ENCODE measurements around the gene STRIP2. TPM values are rescaled to one million over a fixed set of nuclear protein-coding genes. Genes with fewer than 3 reads are reported as not detected.

Gene STRIP2
- total RNA-seq, 3 donors from 2014 or later (not counting 1 experiment from before 2014, with no cell fraction given) = 1.7 to 2.3 (median 2.1) TPM

- Mint-ChIP-seq H3K27me3 (ENCODE audit: low read depth in 2 of 2) (no peaks in the 10 kb centered on the region), H3K27ac (no peak overlapping the region), H3K4me1 (no peaks in the 10 kb centered on the region), H3K36me3 (no peaks in the 10 kb centered on the region), H3K4me3 (no peak overlapping the region), H3K9me3 (no peaks in the 10 kb centered on the region)
- H3K36me3 ChIP-seq (ENCODE audit: control insufficient read depth, insufficient read depth, low read length) = no peaks in the 10 kb centered on the region
- TF ChIP-seq CTCF (IDR thresholded peaks at IDR 0.05) = no peak
- ATAC-seq (no peak), DNase-seq (no peak)
- no peak overlapping the region for H3K27ac ChIP-seq (ENCODE audit: low read length)
- WGBS (ENCODE audit: insufficient coverage) = 98% methylated on average over 2 of the region's 2 CpGs
- H3K4me3 ChIP-seq (ENCODE audit: low read length) = no peak overlapping the region
- no peaks in the 10 kb centered on the region for H3K27me3 ChIP-seq (ENCODE audit: control insufficient read depth, insufficient read depth, low read length)
- peaks cover 3% of the 10 kb centered on the region for H3K4me1 ChIP-seq (ENCODE audit: control insufficient read depth, insufficient read depth, low read length)
- intact Hi-C loops (cut with micrococcal nuclease) = no loop called here
- H3K9me3 ChIP-seq (ENCODE audit: control insufficient read depth, insufficient read depth, low read length) = no peaks in the 10 kb centered on the region
Measured at GRCh38 chr7:129461809-129462208, 27.6 kb downstream of the STRIP2 start.

- no peaks in the 10 kb centered on the region for H3K9me3 ChIP-seq (ENCODE audit: control insufficient read depth, insufficient read depth, low read length)
- no peak overlapping the region for H3K4me3 ChIP-seq (ENCODE audit: low read length)
- Mint-ChIP-seq H3K27ac (no peak overlapping the region), H3K36me3 (no peaks in the 10 kb centered on the region), H3K4me1 (no peaks in the 10 kb centered on the region), H3K27me3 (ENCODE audit: low read depth in 2 of 2) (no peaks in the 10 kb centered on the region), H3K9me3 (no peaks in the 10 kb centered on the region), H3K4me3 (no peak overlapping the region)
- peaks cover 3% of the 10 kb centered on the region for H3K4me1 ChIP-seq (ENCODE audit: control insufficient read depth, insufficient read depth, low read length)
- ATAC-seq (no peak), DNase-seq (no peak)
- 42% methylated on average over 1 of the region's 1 CpG for WGBS (ENCODE audit: insufficient coverage)
- TF ChIP-seq CTCF (IDR thresholded peaks at IDR 0.05) = no peak
- H3K27me3 ChIP-seq (ENCODE audit: control insufficient read depth, insufficient read depth, low read length) = no peaks in the 10 kb centered on the region
- no peak overlapping the region for H3K27ac ChIP-seq (ENCODE audit: low read length)
- H3K36me3 ChIP-seq (ENCODE audit: control insufficient read depth, insufficient read depth, low read length) = no peaks in the 10 kb centered on the region
- intact Hi-C loops (cut with micrococcal nuclease) = no loop called here
Measured at GRCh38 chr7:129462420-129462819, 28.2 kb downstream of the STRIP2 start.

GRCh38 chr7:129464194-129464593 lies 30.0 kb downstream of the STRIP2 start:
- intact Hi-C loops (cut with micrococcal nuclease) = no loop called here

More at GRCh38 chr7:129464194-129464593, 30.0 kb downstream of the STRIP2 start:
- Mint-ChIP-seq H3K27ac (no peak overlapping the region), H3K36me3 (no peaks in the 10 kb centered on the region), H3K27me3 (ENCODE audit: low read depth in 2 of 2) (no peaks in the 10 kb centered on the region), H3K9me3 (no peaks in the 10 kb centered on the region), H3K4me1 (peaks cover 0 to 5% of the 10 kb centered on the region in 2 donors), H3K4me3 (no peak overlapping the region)
- TF ChIP-seq CTCF (IDR thresholded peaks at IDR 0.05) = no peak
- Histone ChIP-seq H3K9me3 (ENCODE audit: control insufficient read depth, insufficient read depth, low read length) (no peaks in the 10 kb centered on the region), H3K4me1 (ENCODE audit: control insufficient read depth, insufficient read depth, low read length) (peaks cover 3% of the 10 kb centered on the region), H3K36me3 (ENCODE audit: control insufficient read depth, insufficient read depth, low read length) (no peaks in the 10 kb centered on the region), H3K27ac (ENCODE audit: low read length) (no peak overlapping the region), H3K4me3 (ENCODE audit: low read length) (no peak overlapping the region), H3K27me3 (ENCODE audit: control insufficient read depth, insufficient read depth, low read length) (no peaks in the 10 kb centered on the region)
- 94% methylated on average over 4 of the region's 4 CpGs for WGBS (ENCODE audit: insufficient coverage)
- DNase-seq = no peak
- no peak for ATAC-seq

Data from natural killer cell (primary cell).